ENCODE data around the gene HLA-DPA1.

The HLA-DPA1 gene

GRCh38 chr6:33073431-33073871 lies at the start of gene HLA-DPA1:
Gene HLA-DPA1 (minus strand): TSS chr6:33073649.
- no peak for DNase-seq (ENCODE audit: low read depth, low spot score)

- no peak for DNase-seq (ENCODE audit: low read depth, low spot score)
These were observed 49.7 kb upstream of the HLA-DPA1 start for GRCh38 chr6:33123181-33123580.

- no peak for DNase-seq (ENCODE audit: low read depth, low spot score)
These were observed 46.6 kb upstream of the HLA-DPA1 start for GRCh38 chr6:33120001-33120400.

- no peak for DNase-seq (ENCODE audit: low read depth, low spot score)
These were observed 45.2 kb upstream of the HLA-DPA1 start for GRCh38 chr6:33118525-33119123.

- peak; percentile 51 for DNase-seq (ENCODE audit: low read depth, low spot score)
These were observed 44.4 kb upstream of the HLA-DPA1 start for GRCh38 chr6:33117811-33118277.

GRCh38 chr6:33116841-33117711 lies 43.6 kb upstream of the HLA-DPA1 start:
- peak; percentile 50 for DNase-seq (ENCODE audit: low read depth, low spot score)

- peak; percentile 34 for DNase-seq (ENCODE audit: low read depth, low spot score)
These were observed 43.0 kb upstream of the HLA-DPA1 start for GRCh38 chr6:33116417-33116816.

GRCh38 chr6:33114406-33114805 lies 41.0 kb upstream of the HLA-DPA1 start:
- no peak for DNase-seq (ENCODE audit: low read depth, low spot score)

GRCh38 chr6:33113755-33114154 lies 40.3 kb upstream of the HLA-DPA1 start:
- no peak for DNase-seq (ENCODE audit: low read depth, low spot score)

GRCh38 chr6:33112148-33112547 lies 38.7 kb upstream of the HLA-DPA1 start:
- no peak for DNase-seq (ENCODE audit: low read depth, low spot score)

GRCh38 chr6:33108307-33108706 lies 34.9 kb upstream of the HLA-DPA1 start:
- DNase-seq (ENCODE audit: low read depth, low spot score): no peak

GRCh38 chr6:33107641-33108040 lies 34.2 kb upstream of the HLA-DPA1 start:
- DNase-seq (ENCODE audit: low read depth, low spot score): no peak

GRCh38 chr6:33105916-33106871 lies 32.7 kb upstream of the HLA-DPA1 start:
- DNase-seq (ENCODE audit: low read depth, low spot score): no peak

- DNase-seq (ENCODE audit: low read depth, low spot score): no peak
These were observed 31.9 kb upstream of the HLA-DPA1 start for GRCh38 chr6:33105386-33105785.

- no peak for DNase-seq (ENCODE audit: low read depth, low spot score)
These were observed 31.4 kb upstream of the HLA-DPA1 start for GRCh38 chr6:33104887-33105286.

GRCh38 chr6:33103776-33104175 lies 30.3 kb upstream of the HLA-DPA1 start:
- DNase-seq (ENCODE audit: low read depth, low spot score): no peak

GRCh38 chr6:33101121-33101737 lies 27.8 kb upstream of the HLA-DPA1 start:
- DNase-seq (ENCODE audit: low read depth, low spot score): peak; percentile 14

GRCh38 chr6:33095681-33096080 lies 22.2 kb upstream of the HLA-DPA1 start:
- no peak for DNase-seq (ENCODE audit: low read depth, low spot score)

GRCh38 chr6:33093855-33094254 lies 20.4 kb upstream of the HLA-DPA1 start:
- no peak for DNase-seq (ENCODE audit: low read depth, low spot score)

- DNase-seq (ENCODE audit: low read depth, low spot score): no peak
These were observed 18.9 kb upstream of the HLA-DPA1 start for GRCh38 chr6:33092385-33092784.

GRCh38 chr6:33091957-33092356 lies 18.5 kb upstream of the HLA-DPA1 start:
- peak; percentile 59 for DNase-seq (ENCODE audit: low read depth, low spot score)

All from ELF-1 (cell line).